Mucosa of descending colon (tissue), 3 donors: ENCODE measurements around the gene DENND2A. TPM values are rescaled to one million over a fixed set of nuclear protein-coding genes. Genes with fewer than 3 reads are reported as not detected.
A peak's percentile ranks its signal among the peaks of the same experiment; 100 is the strongest.

ENCODE experiments used
- ATAC-seq: fragments of 200-7000 bp; cut with Tn5 transposase; one replicate; pipeline ENCODE4 v1.9.1; 2020; ENCODE audit warnings: mild to moderate bottlenecking, moderate library complexity
- DNase-seq, 3 donors: peaks; one replicate each; pipeline ENCODE4 v3.0.0-alpha.2; 2020
- H3K36me3 ChIP-seq: fragments of 200-600 bp; one replicate; pipeline ENCODE4 v1.8.0; 2021; ENCODE audit warnings: low read depth, mild to moderate bottlenecking
- H3K4me1 ChIP-seq: fragments of 200-600 bp; one replicate; pipeline ENCODE4 v1.8.0; 2021; ENCODE audit warnings: low read depth, mild to moderate bottlenecking
- H3K4me3 ChIP-seq: fragments of 200-600 bp; one replicate; pipeline ENCODE4 v1.8.0; 2021; ENCODE audit warnings: mild to moderate bottlenecking
- H3K9me3 ChIP-seq: fragments of 200-600 bp; one replicate; pipeline ENCODE4 v1.8.0; 2021; ENCODE audit warnings: mild to moderate bottlenecking
- intact Hi-C, 2 donors: fragments of 100-400 bp; cut with DNase I in 1 of 2; cut with micrococcal nuclease in 1 of 2; formaldehyde crosslinking; loops; one replicate each; pipeline versions ENCODE4 v1.11.0 to v1.11.1; 2022; cut with DNase I, micrococcal nuclease
- total RNA-seq, 3 donors: library from RNA; stranded (reverse); fragmentation: NEBNext Ultra II Directional in 2 of 3; extraction: Animal tissue kit (Norgen Biotek cat#: 25700) in 2 of 3; gene quantifications; one replicate each; pipeline versions ENCODE4 v1.2.1 to v1.2.4, GENCODE V29; 2021 to 2023
- TF ChIP-seq, protein P1 (sequence below): fragments of 200-600 bp; IDR thresholded peaks from one replicate; pipeline ENCODE4 v1.8.0; 2022; ENCODE audit warnings: antibody characterized with exemption, mild to moderate bottlenecking
- donor health status: DM: no; HTN: no; CAD: no; lungs with moderate emphysema.
- donor health status: DM: no; HTN: no; CAD: no.
- donor health status: DM: no; HTN: yes; CAD: no.

DENND2A gene
- total RNA-seq, 3 donors from 2014 or later: 8.4 to 17.7 (median 10.1) TPM

GRCh38 chr7:140479062-140479738, 161.4 kb downstream of the DENND2A start, which contains the start of gene MKRN1:
MKRN1 (minus strand) TSS chr7:140479505; CDS start chr7:140479344, 161 bp downstream.
- Histone ChIP-seq H3K36me3 (no peaks in the 10 kb centered on the region), H3K4me3 (peak within 1 kb of the TSS; percentile 99), H3K4me1 (peaks cover 24% of the 10 kb centered on the region), H3K9me3 (no peaks in the 10 kb centered on the region)
- TF ChIP-seq, protein P1, sequence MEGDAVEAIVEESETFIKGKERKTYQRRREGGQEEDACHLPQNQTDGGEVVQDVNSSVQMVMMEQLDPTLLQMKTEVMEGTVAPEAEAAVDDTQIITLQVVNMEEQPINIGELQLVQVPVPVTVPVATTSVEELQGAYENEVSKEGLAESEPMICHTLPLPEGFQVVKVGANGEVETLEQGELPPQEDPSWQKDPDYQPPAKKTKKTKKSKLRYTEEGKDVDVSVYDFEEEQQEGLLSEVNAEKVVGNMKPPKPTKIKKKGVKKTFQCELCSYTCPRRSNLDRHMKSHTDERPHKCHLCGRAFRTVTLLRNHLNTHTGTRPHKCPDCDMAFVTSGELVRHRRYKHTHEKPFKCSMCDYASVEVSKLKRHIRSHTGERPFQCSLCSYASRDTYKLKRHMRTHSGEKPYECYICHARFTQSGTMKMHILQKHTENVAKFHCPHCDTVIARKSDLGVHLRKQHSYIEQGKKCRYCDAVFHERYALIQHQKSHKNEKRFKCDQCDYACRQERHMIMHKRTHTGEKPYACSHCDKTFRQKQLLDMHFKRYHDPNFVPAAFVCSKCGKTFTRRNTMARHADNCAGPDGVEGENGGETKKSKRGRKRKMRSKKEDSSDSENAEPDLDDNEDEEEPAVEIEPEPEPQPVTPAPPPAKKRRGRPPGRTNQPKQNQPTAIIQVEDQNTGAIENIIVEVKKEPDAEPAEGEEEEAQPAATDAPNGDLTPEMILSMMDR: no peak
- ATAC-seq (peak; percentile 94), DNase-seq (peak; percentile 96 to 98 (median 98))
- intact Hi-C loops: no loop called here

DNA sequence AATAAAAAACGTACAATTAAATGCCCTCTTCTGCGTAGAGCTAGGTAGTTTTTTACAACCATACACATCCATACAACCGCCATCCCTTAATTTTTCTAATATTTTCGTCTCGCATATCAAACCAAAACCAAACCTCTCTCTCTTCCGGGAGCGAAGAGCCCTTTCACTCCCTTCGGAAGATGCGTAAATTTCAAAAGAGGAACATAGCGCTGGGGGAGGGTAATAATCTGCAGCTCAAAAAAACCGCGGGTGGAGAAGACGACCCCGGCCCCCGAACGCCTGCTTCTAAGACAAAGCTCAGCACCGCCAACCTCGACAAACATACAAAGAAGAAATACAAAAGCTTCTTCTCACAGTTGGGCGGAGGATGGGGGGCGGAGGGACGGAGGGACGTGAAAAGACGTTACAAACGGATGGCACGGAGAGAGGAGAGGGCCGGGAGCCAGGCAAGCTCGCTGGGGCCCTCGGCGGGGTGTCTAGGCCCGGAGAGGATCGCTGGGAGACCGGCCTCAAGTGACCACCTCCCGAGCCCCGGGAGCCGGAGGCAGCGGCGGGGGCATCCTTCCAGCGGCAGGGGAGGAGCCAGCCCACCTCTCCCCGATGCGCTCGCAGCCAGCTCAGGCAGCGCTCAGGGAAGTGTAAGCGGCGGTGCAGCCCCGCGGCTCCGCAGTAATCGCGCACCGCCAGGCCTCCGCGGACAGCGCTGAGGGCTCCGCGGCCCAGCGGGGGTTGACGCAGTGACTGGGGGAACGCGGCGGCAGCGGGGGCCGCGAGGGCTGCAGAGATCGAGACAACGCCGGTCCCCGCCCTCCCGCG, 162.2 kb downstream of the DENND2A start:
- Histone ChIP-seq H3K9me3 (no peaks in the 10 kb centered on the region), H3K4me1 (peaks cover 24% of the 10 kb centered on the region), H3K4me3 (peak overlapping the region; percentile 99), H3K36me3 (no peaks in the 10 kb centered on the region)
- intact Hi-C loops: no loop called here
- TF ChIP-seq, protein P1: no peak
- ATAC-seq (peak; percentile 51), DNase-seq (peak; percentile 60 to 73 (median 71))

DNA sequence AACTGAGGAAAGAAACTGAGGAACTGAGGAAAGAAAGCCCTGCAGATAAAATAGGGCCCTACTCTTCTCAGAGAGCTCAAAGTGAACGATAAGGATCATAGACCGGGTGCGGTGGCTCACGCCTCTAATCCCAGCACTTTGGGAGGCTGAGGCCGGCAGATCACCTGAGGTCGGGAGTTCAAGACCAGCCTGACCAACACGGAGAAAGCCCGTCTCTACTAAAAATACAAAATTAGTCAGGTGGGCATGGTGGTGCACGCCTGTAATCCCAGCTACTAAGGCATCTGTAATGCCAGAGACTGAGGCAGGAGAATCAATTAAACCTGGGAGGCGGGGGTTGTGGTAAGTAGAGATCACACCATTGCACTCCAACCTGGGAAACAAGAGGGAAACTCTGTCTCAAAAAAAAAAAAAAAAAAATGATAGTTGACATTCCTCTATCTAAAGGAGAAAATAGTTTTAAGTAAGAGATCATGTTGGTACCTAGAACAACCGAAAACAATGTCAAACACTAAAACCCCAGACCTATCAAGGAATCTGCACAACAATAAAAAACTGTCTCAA, 163.8 kb downstream of the DENND2A start:
- Histone ChIP-seq H3K36me3 (no peaks in the 10 kb centered on the region), H3K9me3 (no peaks in the 10 kb centered on the region), H3K4me3 (no peak overlapping the region), H3K4me1 (peaks cover 24% of the 10 kb centered on the region)
- intact Hi-C loops: no loop called here
- TF ChIP-seq, protein P1: no peak
- no peak for ATAC-seq
- no peak for DNase-seq

DNA sequence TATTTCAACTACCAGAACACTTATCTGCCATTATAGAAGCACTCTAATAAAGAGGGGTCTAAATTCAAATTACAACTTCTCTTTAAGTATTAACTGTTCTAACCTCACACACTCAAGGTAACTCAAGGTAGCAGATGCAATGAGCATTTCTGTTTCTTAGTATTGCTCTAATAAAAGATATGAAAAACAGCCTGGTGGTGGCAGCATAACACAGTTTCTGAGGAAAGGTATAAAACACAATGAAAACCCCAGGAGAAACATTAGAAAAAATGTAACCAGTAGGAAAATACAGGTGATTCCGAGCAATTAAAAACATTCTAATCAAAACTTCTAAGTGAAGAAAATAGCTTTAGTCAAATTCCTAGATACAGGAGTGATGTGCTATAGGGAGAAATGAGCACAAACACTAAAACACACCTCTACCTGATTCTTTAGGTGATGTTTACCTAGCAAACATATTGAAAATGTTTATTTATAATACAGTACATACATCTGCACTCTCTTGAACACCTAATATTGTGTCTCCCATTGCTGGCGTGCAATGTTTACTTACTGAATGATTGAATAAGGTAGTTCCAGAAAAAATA, 164.8 kb downstream of the DENND2A start:
- peak in 1 of 3 donors; percentile 89 for DNase-seq
- intact Hi-C loops: no loop called here

More for the DNA sequence above, 164.8 kb downstream of the DENND2A start:
- H3K36me3 ChIP-seq: peaks cover 4% of the 10 kb centered on the region
- no peaks in the 10 kb centered on the region for H3K9me3 ChIP-seq
- no peak overlapping the region for H3K4me3 ChIP-seq
- peaks cover 24% of the 10 kb centered on the region for H3K4me1 ChIP-seq
- TF ChIP-seq, protein P1: peak; percentile 47
- ATAC-seq: no peak

Other genes with a start within 250 kb of the DENND2A start
- gene SLC37A3, start 242.3 kb downstream of the DENND2A start, total RNA-seq: 10 to 100 TPM; 49.0 to 68.6 (median 55.8) TPM
- gene RAB19, start 236.8 kb downstream of the DENND2A start, total RNA-seq: 10 to 100 TPM in 2 of 3 donors, 1 to 10 TPM in 1; 7.3 to 22.0 (median 21.5) TPM
- gene MKRN1, start 161.3 kb downstream of the DENND2A start, total RNA-seq: 100 to 1,000 TPM; 169 to 263 (median 188) TPM
- 10 to 100 TPM; 23.2 to 29.4 (median 27.6) TPM for gene ADCK2, start 32.1 kb upstream of the DENND2A start, total RNA-seq
- gene NDUFB2, start 55.9 kb upstream of the DENND2A start, total RNA-seq: 100 to 1,000 TPM; 209 to 226 (median 210) TPM